Ecto neural progenitor cell (in vitro differentiated cells): Measurements from ENCODE around the gene GLB1L2.
"Not testable (repeated sequence)": the region's sequence is repeated elsewhere in the genome, so short reads cannot be mapped to it uniquely, and the experiment has no call there.

Experiments
- DNase-seq: peaks from one replicate; pipeline ENCODE4 v3.0.0-alpha.2; 2018; ENCODE audit warnings: low spot score

GLB1L2 gene, protein sequence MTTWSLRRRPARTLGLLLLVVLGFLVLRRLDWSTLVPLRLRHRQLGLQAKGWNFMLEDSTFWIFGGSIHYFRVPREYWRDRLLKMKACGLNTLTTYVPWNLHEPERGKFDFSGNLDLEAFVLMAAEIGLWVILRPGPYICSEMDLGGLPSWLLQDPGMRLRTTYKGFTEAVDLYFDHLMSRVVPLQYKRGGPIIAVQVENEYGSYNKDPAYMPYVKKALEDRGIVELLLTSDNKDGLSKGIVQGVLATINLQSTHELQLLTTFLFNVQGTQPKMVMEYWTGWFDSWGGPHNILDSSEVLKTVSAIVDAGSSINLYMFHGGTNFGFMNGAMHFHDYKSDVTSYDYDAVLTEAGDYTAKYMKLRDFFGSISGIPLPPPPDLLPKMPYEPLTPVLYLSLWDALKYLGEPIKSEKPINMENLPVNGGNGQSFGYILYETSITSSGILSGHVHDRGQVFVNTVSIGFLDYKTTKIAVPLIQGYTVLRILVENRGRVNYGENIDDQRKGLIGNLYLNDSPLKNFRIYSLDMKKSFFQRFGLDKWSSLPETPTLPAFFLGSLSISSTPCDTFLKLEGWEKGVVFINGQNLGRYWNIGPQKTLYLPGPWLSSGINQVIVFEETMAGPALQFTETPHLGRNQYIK

DNA sequence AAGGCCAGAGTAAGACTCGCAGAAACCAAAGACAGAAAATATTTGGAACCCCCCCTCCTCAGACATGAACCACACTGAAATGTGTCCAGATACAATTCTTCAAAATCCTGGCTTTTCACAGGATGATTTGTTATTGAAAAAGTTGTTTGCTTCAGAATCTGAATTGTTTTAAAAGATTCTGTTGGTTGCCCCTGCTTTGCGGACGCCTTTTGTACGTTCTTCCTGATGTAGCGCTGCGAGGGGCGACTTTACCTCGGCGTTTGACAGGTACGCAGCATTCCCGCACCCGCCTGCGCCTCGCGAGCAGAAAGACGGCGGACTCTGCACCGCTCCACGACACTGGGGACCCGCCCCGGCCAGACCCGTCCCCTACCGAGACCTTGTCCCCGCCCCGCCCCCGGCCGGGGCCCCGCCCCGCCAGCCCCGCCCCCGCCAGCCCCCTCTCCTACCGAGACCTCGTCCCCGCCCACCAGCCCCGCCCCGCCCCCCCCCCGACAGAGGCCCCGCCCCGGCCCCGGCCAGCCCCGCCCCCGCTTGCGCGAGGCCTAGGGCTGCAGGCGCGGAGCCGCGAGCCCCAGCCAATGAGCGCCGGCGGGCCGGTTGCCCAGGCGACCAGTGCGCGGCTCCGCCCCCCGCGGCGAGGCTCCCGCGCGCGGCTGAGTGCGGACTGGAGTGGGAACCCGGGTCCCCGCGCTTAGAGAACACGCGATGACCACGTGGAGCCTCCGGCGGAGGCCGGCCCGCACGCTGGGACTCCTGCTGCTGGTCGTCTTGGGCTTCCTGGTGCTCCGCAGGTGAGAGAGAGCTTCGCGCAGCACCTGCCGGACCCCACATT is at the start of gene GLB1L2:
GLB1L2 (plus strand) TSS at position 635 of the 835 bp plus-strand sequence; CDS start at position 709, 74 bp downstream.
- DNase-seq = peak; percentile 91

DNA sequence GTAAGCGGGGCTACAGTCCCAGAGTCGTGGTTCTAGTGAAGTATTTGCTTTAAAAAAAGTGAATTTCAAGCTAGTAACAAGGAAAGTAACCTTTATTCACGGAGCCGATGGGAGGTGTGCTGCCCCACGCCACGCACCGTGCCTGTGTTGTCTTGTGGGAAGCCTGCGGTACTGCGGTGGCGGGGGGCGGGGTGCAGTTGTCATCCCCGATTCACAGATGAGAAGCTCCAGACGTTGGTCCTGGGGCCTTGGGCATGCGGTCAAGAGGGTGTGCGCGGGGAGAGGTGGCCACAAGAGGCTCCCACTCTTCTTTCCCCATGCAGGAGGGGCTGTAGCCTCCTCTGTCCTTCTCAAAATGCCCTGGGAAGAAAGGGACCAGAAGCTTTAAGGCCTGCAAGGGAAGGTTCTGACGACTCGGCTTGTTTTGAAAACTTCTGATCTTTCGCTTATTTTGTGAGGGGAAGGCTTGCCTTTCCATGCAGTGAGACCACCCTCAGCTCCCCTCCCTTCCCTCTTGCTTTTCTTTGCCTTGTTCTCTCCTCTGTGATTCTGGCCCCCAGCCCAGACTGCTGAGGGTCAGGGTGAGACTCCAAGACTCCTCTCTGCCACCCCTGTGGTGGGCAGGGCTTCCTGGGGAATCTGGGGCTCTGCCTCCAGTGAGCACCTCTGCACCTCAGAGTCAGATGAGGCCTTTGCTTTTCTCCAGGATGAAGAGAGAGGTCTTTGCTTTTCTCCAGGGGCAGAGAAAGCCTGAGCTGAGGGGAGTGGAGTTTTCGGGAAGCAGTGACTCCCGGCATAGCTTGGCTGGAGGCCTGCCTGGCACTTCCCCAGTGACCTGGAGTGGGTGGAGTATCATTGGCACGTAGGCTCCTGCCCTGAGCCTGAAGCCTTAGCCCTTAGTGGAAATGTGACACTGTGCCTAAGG is 49.4 kb upstream of the GLB1L2 start:
- peak; percentile 29 for DNase-seq

DNA sequence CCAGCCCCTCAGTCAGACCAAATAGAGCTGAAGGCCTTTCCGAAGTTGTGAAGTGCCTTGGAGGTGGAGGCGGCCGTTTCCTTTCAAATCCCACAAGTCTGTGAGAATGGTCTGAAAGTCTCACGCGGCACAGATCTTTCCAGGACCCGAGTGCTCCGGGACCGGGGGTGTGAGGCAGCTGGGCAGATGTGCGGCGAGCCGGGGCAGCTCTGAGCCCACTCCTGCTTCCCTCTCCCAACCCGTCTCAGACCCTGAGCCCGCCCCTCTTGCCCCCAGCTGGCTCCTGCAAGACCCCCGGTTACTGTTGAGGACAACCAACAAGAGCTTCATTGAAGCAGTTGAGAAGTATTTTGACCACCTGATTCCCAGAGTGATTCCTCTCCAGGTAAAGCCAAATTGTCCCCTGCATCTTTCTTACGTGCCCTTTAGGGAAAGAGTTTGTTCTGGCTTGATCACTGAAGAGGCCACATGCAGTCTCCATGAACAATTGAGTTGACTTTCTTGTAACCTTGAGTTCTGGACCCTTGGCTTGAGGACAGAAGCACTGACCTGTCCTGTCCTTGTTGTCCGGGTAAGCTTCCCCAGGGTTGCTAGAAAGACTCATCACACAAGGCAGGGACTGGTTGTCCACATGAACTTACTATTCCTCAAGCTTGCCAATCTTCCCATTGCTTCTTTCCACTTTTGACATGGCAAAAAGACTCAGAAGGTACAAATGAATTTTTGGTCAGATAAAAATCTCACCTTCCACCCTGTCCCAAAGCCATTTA is 48.1 kb upstream of the GLB1L2 start:
- DNase-seq = peak; percentile 32

DNA sequence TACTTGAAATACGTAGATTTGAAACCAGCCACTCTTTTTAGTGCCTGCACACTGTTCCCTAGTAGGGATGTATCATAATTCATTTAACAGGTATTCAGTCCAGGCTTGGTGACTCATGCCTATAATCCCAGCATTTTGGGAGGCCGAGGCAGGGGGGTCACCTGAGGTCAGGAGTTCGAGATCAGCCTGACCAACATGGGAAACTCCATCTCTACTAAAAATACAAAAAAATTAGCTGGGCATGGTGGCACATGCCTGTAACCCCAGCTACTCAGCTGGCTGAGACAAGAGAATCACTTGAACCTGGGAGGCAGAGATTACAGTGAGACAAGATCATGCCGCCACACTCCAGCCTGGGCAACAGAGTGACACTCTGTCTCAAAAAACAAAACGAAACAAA is 47.4 kb upstream of the GLB1L2 start:
- not testable (repeated sequence) for DNase-seq

DNA sequence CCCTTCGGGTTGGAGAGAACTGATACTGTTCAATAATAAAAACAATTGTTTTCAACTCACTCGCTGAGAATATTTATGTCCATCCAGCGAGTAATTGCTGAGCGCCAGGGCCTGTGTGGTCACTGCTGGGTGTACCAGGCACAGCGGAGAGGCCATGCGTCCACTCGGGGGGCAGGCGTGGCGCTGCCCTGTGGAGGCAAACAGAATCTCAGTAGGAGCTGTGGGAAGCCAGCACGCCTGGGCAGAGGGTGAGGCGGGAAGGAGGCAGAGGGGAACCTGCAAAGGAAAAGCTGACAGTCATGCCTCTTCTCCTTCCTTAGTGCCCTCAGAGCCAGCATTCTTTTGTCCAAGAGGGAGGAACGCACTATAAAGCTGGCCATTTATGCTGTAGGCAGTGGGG is 44.2 kb upstream of the GLB1L2 start:
- peak; percentile 22 for DNase-seq

DNA sequence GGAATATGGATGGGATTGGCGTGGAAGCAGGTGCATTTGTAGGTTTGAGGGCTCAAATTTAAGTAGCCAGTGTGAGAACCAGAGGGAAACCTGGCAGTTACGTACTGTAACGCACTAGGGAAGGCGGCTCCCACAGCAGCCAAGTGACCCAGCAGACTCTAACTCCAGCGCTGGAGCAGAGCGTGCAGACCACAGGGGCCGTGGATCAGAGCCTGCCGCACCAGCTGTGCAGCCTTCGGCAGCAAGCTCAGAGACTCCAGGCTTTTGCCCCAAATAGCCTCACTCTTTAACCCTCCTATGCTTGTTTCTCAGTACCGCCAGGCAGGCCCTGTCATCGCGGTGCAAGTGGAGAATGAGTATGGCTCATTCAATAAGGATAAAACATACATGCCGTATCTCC is 43.3 kb upstream of the GLB1L2 start:
- peak; percentile 17 for DNase-seq

DNA sequence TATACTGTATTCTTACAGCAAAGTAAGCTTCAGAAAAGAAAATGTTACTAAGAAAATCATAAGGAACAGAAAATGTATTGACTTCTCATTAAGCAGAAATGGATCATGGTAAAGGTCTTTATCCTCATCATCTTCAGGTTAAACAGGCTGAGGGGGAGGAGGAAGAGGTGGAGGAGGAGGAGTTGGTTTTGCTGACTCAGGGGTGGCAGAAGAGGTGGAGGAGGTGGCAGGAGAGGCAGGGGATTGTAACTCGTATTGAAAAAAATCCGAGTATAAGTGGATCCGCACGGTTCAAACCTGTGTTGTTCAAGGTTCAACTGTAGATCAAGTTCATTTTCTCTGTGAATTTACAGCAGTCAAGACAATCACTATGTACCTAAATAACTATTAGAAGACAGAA is 42.6 kb upstream of the GLB1L2 start:
- DNase-seq = peak; percentile 21

DNA sequence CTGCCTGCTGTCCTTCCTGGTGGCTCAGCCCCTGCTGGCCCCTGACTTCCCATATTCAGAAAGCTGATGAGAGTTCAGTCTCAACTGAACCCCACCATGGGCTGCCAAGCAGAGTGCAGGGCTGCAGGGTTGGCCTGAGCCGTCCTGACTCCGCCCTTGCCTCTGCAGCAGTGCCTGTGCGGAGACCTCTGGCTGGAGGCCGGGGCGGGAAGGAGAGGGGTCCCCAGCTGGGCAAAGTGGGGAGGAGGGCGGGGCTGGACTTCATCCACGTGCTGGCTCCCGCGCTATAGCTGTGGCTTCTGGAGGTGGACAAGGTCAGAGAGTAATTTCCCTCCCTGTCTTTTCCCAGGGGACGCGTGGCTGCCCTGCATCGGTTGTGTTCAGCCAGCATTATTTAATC is 42.0 kb upstream of the GLB1L2 start:
- DNase-seq = peak; percentile 66

DNA sequence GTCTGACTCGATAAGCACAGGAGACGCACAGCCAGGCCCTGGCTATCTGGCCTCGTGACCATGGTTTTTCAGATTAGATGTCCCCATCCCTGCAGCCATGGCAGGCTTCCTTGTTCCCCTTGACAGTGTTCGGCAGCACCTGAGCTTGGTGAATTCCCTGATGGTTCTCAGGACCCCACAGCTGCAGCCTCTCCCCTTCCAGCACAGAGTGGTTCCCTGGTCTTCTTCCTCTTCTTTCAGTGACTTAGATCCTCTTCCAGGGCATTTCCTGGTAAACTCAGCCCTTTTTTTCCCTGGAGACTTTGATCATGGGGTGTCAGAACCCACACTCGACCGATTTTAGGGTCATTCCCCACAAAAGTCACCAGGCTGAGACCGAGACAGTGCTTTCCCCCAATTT is 41.1 kb upstream of the GLB1L2 start:
- peak; percentile 13 for DNase-seq

DNA sequence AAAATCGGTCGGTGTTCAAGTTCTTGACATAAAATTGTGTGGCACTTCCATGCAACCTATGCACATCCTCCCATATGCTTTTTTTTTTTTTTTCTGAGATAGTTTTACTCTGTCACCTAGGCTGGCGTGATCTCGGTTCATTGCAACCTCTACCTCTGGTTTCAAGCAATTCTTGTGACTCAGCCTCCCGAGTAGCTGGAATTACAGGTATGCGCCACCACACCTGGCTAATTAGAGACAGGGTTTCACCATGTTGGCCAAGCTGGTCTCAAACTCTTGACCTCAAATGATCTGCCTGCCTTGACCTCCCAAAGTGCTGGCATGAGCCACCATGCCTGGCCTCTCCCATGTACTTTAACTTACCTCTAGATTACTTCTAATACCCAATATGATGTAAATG is 40.6 kb upstream of the GLB1L2 start:
- peak; percentile 6 for DNase-seq

DNA sequence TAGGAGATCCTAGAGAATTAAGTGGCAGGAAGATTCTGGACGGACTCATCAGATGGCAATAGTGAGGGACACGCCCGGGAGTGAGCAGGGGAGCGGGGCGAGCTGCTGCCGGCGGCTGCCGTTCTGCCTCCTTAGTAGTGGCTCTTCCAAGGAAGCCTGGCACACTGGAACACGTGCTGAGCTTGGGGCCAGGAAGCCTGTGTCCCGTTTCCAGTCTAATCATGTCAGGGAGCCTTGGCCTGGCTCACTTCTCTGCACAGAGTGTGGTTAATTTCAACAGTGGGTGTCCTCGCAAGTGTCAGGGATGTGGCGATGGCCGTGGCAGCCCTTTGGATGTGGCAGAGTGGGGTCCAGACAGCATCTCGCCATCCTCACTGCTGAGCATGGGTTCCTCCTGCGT is 39.1 kb upstream of the GLB1L2 start:
- no peak for DNase-seq

DNA sequence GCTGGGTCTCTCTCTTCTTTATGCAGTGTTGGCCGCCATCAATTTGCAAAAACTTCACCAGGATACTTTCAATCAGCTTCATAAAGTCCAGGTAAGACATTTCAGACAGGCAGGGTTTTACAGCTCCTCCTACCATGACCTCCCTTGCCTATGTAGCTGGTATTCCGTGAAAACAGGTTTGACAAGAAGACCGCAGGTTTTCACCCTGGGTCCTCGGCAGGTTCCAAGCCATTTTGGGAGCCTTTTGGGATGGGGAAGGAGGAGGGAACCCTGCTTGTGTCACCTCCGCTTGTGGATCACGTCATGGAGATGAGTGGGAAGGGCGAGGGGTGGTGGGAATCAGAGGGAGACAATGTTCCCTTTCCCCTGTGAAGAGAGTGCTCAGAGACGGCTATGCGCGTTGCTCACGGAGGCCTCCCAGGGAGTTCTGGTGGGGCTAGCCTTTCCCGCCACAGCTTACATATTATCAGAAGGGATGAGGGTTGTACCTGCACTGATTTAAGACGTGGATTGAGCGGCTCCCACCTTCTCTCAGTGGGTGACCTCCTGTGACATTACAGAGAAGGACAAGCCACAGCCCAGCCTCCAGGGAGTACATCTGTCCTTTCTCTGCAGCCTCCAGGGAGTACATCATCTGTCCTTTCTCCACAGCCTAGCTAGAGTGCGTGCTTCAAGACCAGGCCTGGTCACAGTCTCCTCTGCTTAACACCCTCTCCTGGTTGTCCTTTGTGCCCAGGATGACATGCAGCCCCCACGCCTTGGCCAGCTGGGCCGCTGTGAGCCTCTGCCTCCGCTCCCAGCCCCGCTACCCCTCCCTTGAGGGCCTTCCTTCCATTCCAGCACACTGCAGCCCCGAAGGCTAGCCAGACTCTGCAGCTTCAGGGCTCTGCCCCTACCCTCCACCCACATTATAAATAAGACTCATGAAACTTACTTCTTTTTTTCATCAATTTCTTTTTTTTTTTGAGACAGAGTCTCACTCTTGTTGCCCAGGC is 38.4 kb upstream of the GLB1L2 start:
- DNase-seq = no peak

DNA sequence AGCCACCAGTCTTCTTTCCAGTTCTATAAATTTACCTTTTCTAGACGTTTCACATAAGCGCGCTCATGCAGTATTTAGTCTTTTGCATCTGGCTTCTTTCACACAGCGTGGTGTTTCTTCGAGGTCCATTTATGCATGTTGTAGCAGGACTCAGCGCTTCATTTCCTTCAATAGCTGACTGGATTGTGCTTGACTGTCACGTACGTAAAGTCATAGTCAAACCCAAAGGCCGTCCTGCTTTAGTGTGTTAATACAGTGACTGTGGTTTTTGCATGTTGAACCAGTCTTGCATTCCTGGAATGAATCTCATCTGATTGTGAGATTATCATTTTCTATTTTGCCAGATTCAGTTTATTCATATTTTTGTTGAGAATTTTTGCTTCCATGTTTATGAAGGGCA is 37.1 kb upstream of the GLB1L2 start:
- no peak for DNase-seq

DNA sequence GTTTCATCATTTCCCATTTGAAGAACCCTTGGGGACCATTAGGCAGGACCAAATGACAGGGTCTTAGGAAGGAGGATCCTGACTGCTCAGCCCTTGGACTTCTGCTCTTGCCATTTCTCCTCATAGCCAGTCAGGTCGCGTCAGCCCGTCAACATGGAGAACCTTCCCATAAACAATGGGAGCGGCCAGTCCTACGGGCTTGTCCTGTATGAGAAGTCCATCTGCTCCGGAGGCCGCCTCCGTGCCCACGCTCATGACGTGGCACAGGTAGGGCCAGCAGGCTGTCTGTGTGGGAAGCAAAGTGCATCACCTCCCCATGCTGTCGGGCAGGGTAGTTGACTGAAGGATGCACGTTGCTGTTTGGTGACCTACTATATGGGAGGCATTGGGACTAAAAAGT is 19.6 kb upstream of the GLB1L2 start:
- DNase-seq = no peak

DNA sequence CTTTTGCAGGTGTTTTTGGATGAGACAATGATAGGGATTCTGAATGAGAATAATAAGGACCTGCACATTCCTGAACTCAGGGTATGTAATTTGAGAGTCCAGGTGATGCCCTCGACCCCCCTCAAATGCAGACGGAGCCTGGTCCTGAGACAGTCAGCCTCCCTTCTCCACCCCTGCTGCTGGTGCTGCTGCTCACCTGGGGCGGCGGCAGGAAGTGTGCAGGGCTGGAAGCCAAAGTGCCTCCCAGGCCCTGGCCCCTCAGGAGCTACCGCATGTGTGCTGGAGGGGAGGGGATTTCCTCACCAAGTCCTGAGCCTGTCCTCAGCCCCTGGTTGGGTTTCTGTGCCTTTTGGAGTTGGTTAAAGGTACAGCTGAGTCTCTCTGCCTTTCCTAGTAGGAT is 19.0 kb upstream of the GLB1L2 start:
- no peak for DNase-seq

DNA sequence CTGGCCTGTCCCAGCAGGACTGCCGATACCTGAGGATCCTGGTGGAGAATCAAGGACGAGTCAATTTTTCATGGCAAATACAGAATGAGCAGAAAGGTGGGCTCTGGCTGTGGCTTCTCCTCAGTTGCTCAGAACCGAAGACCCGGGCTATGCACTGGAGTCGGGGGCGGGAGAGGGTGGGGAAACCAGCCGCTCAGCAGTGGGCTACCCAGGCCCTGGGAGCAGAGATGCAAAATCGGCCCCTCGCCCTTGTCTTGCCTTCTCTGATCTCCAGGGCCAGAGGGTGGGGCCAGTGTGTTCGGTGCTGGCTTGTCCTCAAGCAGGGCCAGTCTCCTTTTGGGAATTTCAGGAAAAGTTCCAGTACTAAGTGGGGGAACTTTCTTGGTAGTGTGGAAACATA is 18.4 kb upstream of the GLB1L2 start:
- DNase-seq = no peak

DNA sequence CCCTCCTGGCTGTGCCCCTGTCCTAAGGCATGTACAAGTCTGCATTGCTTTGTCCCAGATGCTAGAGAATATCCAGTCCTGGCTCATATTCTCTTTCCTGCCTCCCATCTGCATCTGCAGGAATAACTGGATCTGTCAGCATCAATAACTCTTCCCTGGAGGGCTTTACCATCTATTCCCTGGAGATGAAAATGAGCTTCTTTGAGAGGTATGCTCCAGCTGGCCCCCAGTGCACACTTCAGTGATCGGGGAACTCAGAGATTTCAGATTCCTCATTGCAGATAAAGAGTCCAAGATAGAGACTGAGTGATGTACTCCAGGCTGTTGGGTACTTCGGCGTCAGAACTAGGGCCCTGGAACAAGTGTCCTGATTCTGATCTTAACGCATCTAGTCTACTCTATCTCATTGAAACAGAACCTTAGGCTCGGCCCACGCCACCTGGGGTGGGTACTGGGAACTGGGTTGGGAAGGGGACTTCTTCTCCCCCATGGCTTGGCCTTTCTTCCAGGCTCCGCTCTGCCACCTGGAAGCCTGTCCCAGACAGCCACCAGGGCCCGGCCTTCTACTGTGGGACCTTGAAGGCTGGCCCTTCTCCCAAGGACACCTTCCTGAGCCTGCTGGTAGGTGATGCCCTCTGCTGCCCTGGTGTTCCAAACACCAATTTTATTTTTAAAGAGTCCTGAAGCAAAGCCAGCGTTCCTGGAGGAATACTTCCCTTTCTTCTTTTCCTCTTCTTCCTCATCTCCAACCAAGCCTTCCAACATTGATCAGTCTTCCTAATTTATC is 17.8 kb upstream of the GLB1L2 start:
- no peak for DNase-seq

DNA sequence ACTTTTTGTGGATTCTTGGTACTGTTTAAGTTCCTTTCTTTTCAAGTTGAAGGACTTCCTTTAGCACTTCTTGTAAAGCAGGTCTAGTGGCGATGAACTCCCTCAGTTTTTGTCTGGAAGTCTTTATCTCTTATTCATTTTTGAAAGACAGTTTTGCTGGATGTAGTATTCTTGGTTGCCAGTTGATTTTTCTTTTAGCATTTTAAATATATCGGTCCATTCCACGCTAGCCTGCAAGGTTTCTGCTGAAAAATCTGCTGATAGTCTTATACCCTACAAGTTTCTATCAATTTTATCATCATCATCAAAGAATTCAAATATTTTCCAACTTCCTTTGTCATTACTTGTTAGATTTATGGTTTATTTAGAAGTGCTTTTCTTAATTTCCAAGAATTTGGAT is 14.7 kb upstream of the GLB1L2 start:
- no peak for DNase-seq

DNA sequence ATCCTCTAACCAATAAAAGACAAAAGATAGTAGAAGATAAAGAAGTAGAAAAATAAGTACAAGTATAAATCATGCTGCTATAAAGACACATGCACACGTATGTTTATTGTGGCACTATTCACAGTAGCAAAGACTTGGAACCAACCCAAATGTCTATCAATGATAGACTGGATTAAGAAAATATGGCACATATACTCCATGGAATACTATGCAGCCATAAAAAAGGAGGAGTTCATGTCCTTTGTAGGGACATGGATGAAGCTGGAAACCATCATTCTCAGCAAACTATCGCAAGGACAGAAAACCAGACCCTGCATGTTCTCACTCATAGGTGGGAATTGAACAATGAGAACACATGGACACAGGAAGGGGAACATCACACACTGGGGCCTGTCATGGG is 10.4 kb upstream of the GLB1L2 start:
- DNase-seq = not testable (repeated sequence)
